Measurements from ENCODE around the gene EPS8L2. TPM values are rescaled to one million over a fixed set of nuclear protein-coding genes. Genes with fewer than 3 reads are reported as not detected.
"Not testable (repeated sequence)": the region's sequence is repeated elsewhere in the genome, so short reads cannot be mapped to it uniquely, and the experiment has no call there.

EPS8L2 gene
- total RNA-seq, 1 experiment from 2014 or later, result 10.6 TPM

GRCh38 chr11:725624-726202 lies 19.7 kb downstream of the EPS8L2 start:
- DNase-seq (ENCODE audit: low read depth), result no peak

- DNase-seq (ENCODE audit: low read depth), result no peak
Measured at GRCh38 chr11:726278-727220, 20.5 kb downstream of the EPS8L2 start.

GRCh38 chr11:727281-727701 lies 21.3 kb downstream of the EPS8L2 start:
- DNase-seq (ENCODE audit: low read depth), result no peak

- peak; percentile 97 for DNase-seq (ENCODE audit: low read depth)
Measured at GRCh38 chr11:727859-728748, 22.1 kb downstream of the EPS8L2 start.

- DNase-seq (ENCODE audit: low read depth), result no peak
Measured at GRCh38 chr11:728901-729491, 23.0 kb downstream of the EPS8L2 start.

- DNase-seq (ENCODE audit: low read depth), result no peak
Measured at GRCh38 chr11:729492-730074, 23.6 kb downstream of the EPS8L2 start.

GRCh38 chr11:733072-733471 lies 27.0 kb downstream of the EPS8L2 start:
- no peak for DNase-seq (ENCODE audit: low read depth)

GRCh38 chr11:734541-734940 lies 28.5 kb downstream of the EPS8L2 start:
- not testable (repeated sequence) for DNase-seq (ENCODE audit: low read depth)

GRCh38 chr11:737366-737765 lies 31.3 kb downstream of the EPS8L2 start:
- no peak for DNase-seq (ENCODE audit: low read depth)

- not testable (repeated sequence) for DNase-seq (ENCODE audit: low read depth)
Measured at GRCh38 chr11:737899-738298, 31.9 kb downstream of the EPS8L2 start.

GRCh38 chr11:742156-742546 lies 36.1 kb downstream of the EPS8L2 start:
- no peak for DNase-seq (ENCODE audit: low read depth)

- DNase-seq (ENCODE audit: low read depth), result no peak
Measured at GRCh38 chr11:742571-743201, 36.7 kb downstream of the EPS8L2 start.

GRCh38 chr11:745428-745827 lies 39.4 kb downstream of the EPS8L2 start:
- DNase-seq (ENCODE audit: low read depth), result no peak

GRCh38 chr11:746289-747157 lies 40.5 kb downstream of the EPS8L2 start:
- peak; percentile 66 for DNase-seq (ENCODE audit: low read depth)

GRCh38 chr11:747158-748006 lies 41.4 kb downstream of the EPS8L2 start, which contains the start of gene TALDO1:
TSS of gene TALDO1 (plus strand) at chr11:747464. CDS start at chr11:747482, 18 bp downstream.
- peak; percentile 88 for DNase-seq (ENCODE audit: low read depth)

- peak; percentile 37 for DNase-seq (ENCODE audit: low read depth)
Measured at GRCh38 chr11:748007-748359, 42.0 kb downstream of the EPS8L2 start.

- DNase-seq (ENCODE audit: low read depth), result no peak
Measured at GRCh38 chr11:749731-750130, 43.7 kb downstream of the EPS8L2 start.

GRCh38 chr11:760236-760635 lies 54.2 kb downstream of the EPS8L2 start:
- no peak for DNase-seq (ENCODE audit: low read depth)
